Gastroesophageal sphincter (tissue), 4 donors: ENCODE measurements around the gene MACC1. TPM values are rescaled to one million over a fixed set of nuclear protein-coding genes. Genes with fewer than 3 reads are reported as not detected.

ENCODE experiments used
- ATAC-seq: fragments of 150-250 bp; one replicate; pipeline ENCODE4 v1.9.1; 2016; ENCODE audit warnings: mild to moderate bottlenecking, moderate library complexity
- H3K27ac ChIP-seq, 4 donors: fragments of 200-600 bp; sonication (generic) in 3 of 4; 1 replicate in 3 of 4; 2 replicates in 1 of 4; pipeline ENCODE4 v1.5.1; 2016 to 2019
- H3K27me3 ChIP-seq: fragments of 200-600 bp; sonication (generic); one replicate; pipeline ENCODE4 v1.5.1; 2019
- H3K36me3 ChIP-seq, 2 donors: fragments of 200-600 bp; sonication (generic); one replicate each; pipeline ENCODE4 v1.5.1; 2019; ENCODE audit warnings: control low read depth in 1 of 2
- H3K4me1 ChIP-seq, 3 donors: fragments of 200-600 bp; sonication (generic); 1 replicate in 2 of 3; 2 replicates in 1 of 3; pipeline ENCODE4 v1.5.1; 2016 to 2019; ENCODE audit warnings: control low read depth in 2 of 3
- H3K4me3 ChIP-seq, 2 donors: fragments of 200-600 bp; sonication (generic); one replicate each; pipeline ENCODE4 v1.5.1; 2019; ENCODE audit warnings: mild to moderate bottlenecking in 1 of 2, moderate library complexity in 1 of 2
- H3K9me3 ChIP-seq, 3 donors: fragments of 200-600 bp; sonication (generic); one replicate each; pipeline ENCODE4 v1.5.1; 2017 to 2019; ENCODE audit warnings: control low read depth in 2 of 3
- CTCF ChIP-seq, 4 experiments: fragments of 200-600 bp in 2 of 4; fragments of 450-650 bp in 2 of 4; sonication (generic) in 1 of 4; IDR thresholded peaks; one replicate each; pipeline ENCODE4 v1.5.1; 2017 to 2019; ENCODE audit warnings: antibody characterized with exemption in 4 of 4, mild to moderate bottlenecking in 2 of 4, moderate library complexity in 2 of 4
- EP300 ChIP-seq: sonication (generic); formaldehyde crosslinking; IDR thresholded peaks from one replicate; pipeline ENCODE4 v1.6.1; 2017; ENCODE audit warnings: antibody characterized with exemption, mild to moderate bottlenecking
- POLR2A ChIP-seq, 2 donors: fragments of 450-650 bp; IDR thresholded peaks; one replicate each; pipeline ENCODE4 v1.6.1; 2017; ENCODE audit warnings: antibody characterized with exemption in 2 of 2, mild to moderate bottlenecking in 2 of 2, moderate library complexity in 1 of 2
- POLR2AphosphoS5 ChIP-seq: sonication (generic); formaldehyde crosslinking; IDR thresholded peaks from one replicate; pipeline ENCODE4 v1.6.1; 2017; ENCODE audit warnings: antibody characterized with exemption
- WGBS, 2 donors: methylation state at CpG; one replicate each; pipeline ENCODE4 v1.1.5; 2018; ENCODE audit warnings: low coverage in 1 of 2; 5-methylcytosine and 5-hydroxymethylcytosine counted together
- total RNA-seq, 4 donors: library from RNA; depleted of rRNA; stranded (reverse); fragments of >200 nt; gene quantifications; one replicate each; pipeline ENCODE4 v1.1.0, GENCODE V29; 2016

MACC1 gene
- total RNA-seq, 4 donors from 2014 or later, result under 0.01 to 2.9 (median 0.25) TPM

- no peak for ATAC-seq
- peaks cover 0 to 8% (median 0%) of the 10 kb centered on the region in 3 donors for H3K4me1 ChIP-seq
- H3K36me3 ChIP-seq, result no peaks in the 10 kb centered on the region
- 0 to 100% methylated on average over 1 of the region's 1 CpG for whole genome bisulfite sequencing, 2 donors
- no peak overlapping the region for H3K4me3 ChIP-seq
- no peaks in the 10 kb centered on the region for H3K27me3 ChIP-seq
- no peak overlapping the region for H3K27ac ChIP-seq
- no peaks in the 10 kb centered on the region for H3K9me3 ChIP-seq
- no peak for TF ChIP-seq EP300
- TF ChIP-seq POLR2AphosphoS5, result no peak
- no peak for TF ChIP-seq CTCF (IDR thresholded peaks at IDR 0.05)
- TF ChIP-seq POLR2A (IDR thresholded peaks at IDR 0.05), result no peak
These were observed 114.2 kb downstream of the MACC1 start for GRCh38 chr7:20102982-20103381.

- Histone ChIP-seq H3K27ac (peak overlapping the region in 1 of 4 donors; percentile 20), H3K27me3 (no peaks in the 10 kb centered on the region), H3K9me3 (peaks cover 0 to 26% (median 0%) of the 10 kb centered on the region in 3 donors), H3K36me3 (no peaks in the 10 kb centered on the region), H3K4me1 (no peaks in the 10 kb centered on the region), H3K4me3 (no peak overlapping the region)
- WGBS, 2 donors, result 83% methylated on average over 1 of the region's 1 CpG; no CpG with 5 or more reads in 1 of the 2 donors
- TF ChIP-seq POLR2A (IDR thresholded peaks at IDR 0.05) (no peak), POLR2AphosphoS5 (no peak), EP300 (no peak), CTCF (IDR thresholded peaks at IDR 0.05) (no peak)
- ATAC-seq, result no peak
These were observed 121.3 kb downstream of the MACC1 start for GRCh38 chr7:20095862-20096261.

GRCh38 chr7:20095436-20095835, 121.7 kb downstream of the MACC1 start:
- H3K27me3 ChIP-seq, result no peaks in the 10 kb centered on the region
- TF ChIP-seq CTCF (IDR thresholded peaks at IDR 0.05), result no peak
- H3K27ac ChIP-seq, result peak overlapping the region in 1 of 4 donors; percentile 20
- no peaks in the 10 kb centered on the region for H3K36me3 ChIP-seq
- no peaks in the 10 kb centered on the region for H3K4me1 ChIP-seq
- no peak overlapping the region for H3K4me3 ChIP-seq
- H3K9me3 ChIP-seq, result peaks cover 0 to 26% (median 0%) of the 10 kb centered on the region in 3 donors
- WGBS, 2 donors, result 61 to 81% methylated on average over 4 of the region's 4 CpGs
- ATAC-seq, result no peak

GRCh38 chr7:20089431-20089830, 127.8 kb downstream of the MACC1 start:
- no peak for TF ChIP-seq CTCF (IDR thresholded peaks at IDR 0.05)
- peak; percentile 14 for TF ChIP-seq POLR2AphosphoS5
- H3K4me1 ChIP-seq, result no peaks in the 10 kb centered on the region
- ATAC-seq, result peak; percentile 87
- H3K27me3 ChIP-seq, result no peaks in the 10 kb centered on the region
- H3K9me3 ChIP-seq, result peaks cover 0 to 2% (median 0%) of the 10 kb centered on the region in 3 donors
- H3K27ac ChIP-seq, result peak overlapping the region in 3 of 4 donors; percentile 9 to 49 (median 47)
- H3K36me3 ChIP-seq, result no peaks in the 10 kb centered on the region
- 45 to 59% methylated on average over 2 to 5 of the region's 6 CpGs for WGBS, 2 donors
- no peak overlapping the region for H3K4me3 ChIP-seq

GRCh38 chr7:20085086-20085485, 132.1 kb downstream of the MACC1 start:
- Histone ChIP-seq H3K27ac (peak overlapping the region in 3 of 4 donors; percentile 13 to 50 (median 44)), H3K27me3 (no peaks in the 10 kb centered on the region), H3K4me3 (no peak overlapping the region), H3K9me3 (no peaks in the 10 kb centered on the region), H3K36me3 (no peaks in the 10 kb centered on the region), H3K4me1 (no peaks in the 10 kb centered on the region)
- TF ChIP-seq POLR2A (IDR thresholded peaks at IDR 0.05) (no peak), POLR2AphosphoS5 (no peak)
- peak; percentile 46 for ATAC-seq
- WGBS, 2 donors, result 33 to 48% methylated on average over 3 to 4 of the region's 4 CpGs

Other genes with a start within 250 kb of the MACC1 start
- gene ITGB8, start 113.5 kb upstream of the MACC1 start, total RNA-seq, result 10 to 100 TPM; 16.2 to 34.2 (median 27.1) TPM